Ectodermal cell (in vitro differentiated cells): Measurements from ENCODE around the gene SYNPO2.

ENCODE experiments used
- H3K27ac ChIP-seq: 2 replicates; pipeline ENCODE4 v1.7.0; 2013; ENCODE audit warnings: mild to moderate bottlenecking, low read depth, low read length; ENCODE audit not compliant: insufficient read depth, poor library complexity, severe bottlenecking
- H3K27me3 ChIP-seq: 2 replicates; pipeline ENCODE4 v1.7.0; 2013; ENCODE audit warnings: mild to moderate bottlenecking, low read length; ENCODE audit not compliant: insufficient read depth, control insufficient read depth, poor library complexity, severe bottlenecking
- H3K36me3 ChIP-seq: one replicate; pipeline ENCODE4 v1.7.0; 2013; ENCODE audit warnings: low read length; ENCODE audit not compliant: control insufficient read depth, insufficient read depth
- H3K4me1 ChIP-seq: one replicate; pipeline ENCODE4 v1.7.0; 2013; ENCODE audit warnings: low read length; ENCODE audit not compliant: control insufficient read depth, insufficient read depth
- H3K4me3 ChIP-seq: 2 replicates; pipeline ENCODE4 v1.7.0; 2013; ENCODE audit warnings: low read depth, low read length, control low read depth; ENCODE audit not compliant: insufficient read depth
- H3K9me3 ChIP-seq: 2 replicates; pipeline ENCODE4 v1.7.0; 2013; ENCODE audit warnings: mild to moderate bottlenecking, low read length, moderate library complexity; ENCODE audit not compliant: control insufficient read depth
- WGBS, 2 experiments: methylation state at CpG; one replicate each; pipeline ENCODE4 v1.1.7; 2013; ENCODE audit warnings: missing lambda C conversion rate in 2 of 2; 5-methylcytosine and 5-hydroxymethylcytosine counted together

SYNPO2 gene

GRCh38 chr4:118881512-118882146, 7.0 kb upstream of the SYNPO2 start:
- WGBS, 2 experiments, result 81% methylated on average over 12 of the region's 12 CpGs
- no peak overlapping the region for H3K27ac ChIP-seq
- no peaks in the 10 kb centered on the region for H3K4me1 ChIP-seq
- no peaks in the 10 kb centered on the region for H3K9me3 ChIP-seq
- no peaks in the 10 kb centered on the region for H3K27me3 ChIP-seq
- H3K36me3 ChIP-seq, result no peaks in the 10 kb centered on the region
- no peak overlapping the region for H3K4me3 ChIP-seq

GRCh38 chr4:118883861-118884260, 4.8 kb upstream of the SYNPO2 start:
- no peaks in the 10 kb centered on the region for H3K4me1 ChIP-seq
- no peak overlapping the region for H3K4me3 ChIP-seq
- H3K27ac ChIP-seq, result no peak overlapping the region
- H3K9me3 ChIP-seq, result no peaks in the 10 kb centered on the region
- H3K36me3 ChIP-seq, result no peaks in the 10 kb centered on the region
- peaks cover 12% of the 10 kb centered on the region for H3K27me3 ChIP-seq
- 90 to 100% methylated on average over 1 of the region's 1 CpG for WGBS, 2 experiments

GRCh38 chr4:118884716-118885115, 3.9 kb upstream of the SYNPO2 start:
- Histone ChIP-seq H3K9me3 (no peaks in the 10 kb centered on the region), H3K27ac (no peak overlapping the region), H3K4me3 (no peak overlapping the region), H3K36me3 (no peaks in the 10 kb centered on the region), H3K27me3 (peaks cover 19% of the 10 kb centered on the region), H3K4me1 (no peaks in the 10 kb centered on the region)
- 92 to 97% methylated on average over 3 of the region's 3 CpGs for WGBS, 2 experiments

GRCh38 chr4:118889312-118889691, 648 bp downstream of the SYNPO2 start:
- peaks cover 19% of the 10 kb centered on the region for H3K27me3 ChIP-seq
- no peak overlapping the region for H3K4me3 ChIP-seq
- no peak overlapping the region for H3K27ac ChIP-seq
- H3K36me3 ChIP-seq, result no peaks in the 10 kb centered on the region
- 78 to 80% methylated on average over 4 of the region's 4 CpGs for WGBS, 2 experiments
- no peaks in the 10 kb centered on the region for H3K4me1 ChIP-seq
- no peaks in the 10 kb centered on the region for H3K9me3 ChIP-seq

- no peaks in the 10 kb centered on the region for H3K9me3 ChIP-seq
- no peaks in the 10 kb centered on the region for H3K4me1 ChIP-seq
- no peak overlapping the region for H3K27ac ChIP-seq
- no peaks in the 10 kb centered on the region for H3K36me3 ChIP-seq
- peaks cover 5% of the 10 kb centered on the region for H3K27me3 ChIP-seq
- WGBS, 2 experiments, result 91 to 92% methylated on average over 3 of the region's 3 CpGs
- no peak overlapping the region for H3K4me3 ChIP-seq
These were observed 5.4 kb downstream of the SYNPO2 start for GRCh38 chr4:118894034-118894433.

GRCh38 chr4:118898221-118898620, 9.6 kb downstream of the SYNPO2 start:
- H3K4me3 ChIP-seq, result no peak overlapping the region
- H3K36me3 ChIP-seq, result no peaks in the 10 kb centered on the region
- H3K27me3 ChIP-seq, result no peaks in the 10 kb centered on the region
- no peaks in the 10 kb centered on the region for H3K4me1 ChIP-seq
- H3K27ac ChIP-seq, result no peak overlapping the region
- 100% methylated on average over 1 of the region's 2 CpGs for whole genome bisulfite sequencing, 2 experiments
- H3K9me3 ChIP-seq, result no peaks in the 10 kb centered on the region

GRCh38 chr4:118898684-118899138, 10.1 kb downstream of the SYNPO2 start:
- Histone ChIP-seq H3K9me3 (no peaks in the 10 kb centered on the region), H3K27ac (no peak overlapping the region), H3K27me3 (no peaks in the 10 kb centered on the region), H3K4me1 (no peaks in the 10 kb centered on the region), H3K36me3 (no peaks in the 10 kb centered on the region), H3K4me3 (no peak overlapping the region)
- WGBS, 2 experiments, result 85 to 91% methylated on average over 6 of the region's 6 CpGs

GRCh38 chr4:118904418-118904817, 15.8 kb downstream of the SYNPO2 start:
- Histone ChIP-seq H3K4me3 (no peak overlapping the region), H3K27ac (no peak overlapping the region), H3K9me3 (no peaks in the 10 kb centered on the region), H3K27me3 (no peaks in the 10 kb centered on the region), H3K36me3 (no peaks in the 10 kb centered on the region), H3K4me1 (no peaks in the 10 kb centered on the region)
- 88 to 100% methylated on average over 3 of the region's 3 CpGs for WGBS, 2 experiments

GRCh38 chr4:118904935-118905334, 16.3 kb downstream of the SYNPO2 start:
- Histone ChIP-seq H3K4me1 (no peaks in the 10 kb centered on the region), H3K9me3 (no peaks in the 10 kb centered on the region), H3K4me3 (no peak overlapping the region), H3K27ac (no peak overlapping the region), H3K36me3 (no peaks in the 10 kb centered on the region), H3K27me3 (no peaks in the 10 kb centered on the region)
- WGBS, 2 experiments, result 92 to 93% methylated on average over 2 of the region's 2 CpGs

GRCh38 chr4:118905566-118905965, 16.9 kb downstream of the SYNPO2 start:
- WGBS, 2 experiments, result 85 to 88% methylated on average over 4 of the region's 4 CpGs

More at GRCh38 chr4:118905566-118905965, 16.9 kb downstream of the SYNPO2 start:
- Histone ChIP-seq H3K4me1 (no peaks in the 10 kb centered on the region), H3K27me3 (no peaks in the 10 kb centered on the region), H3K36me3 (no peaks in the 10 kb centered on the region), H3K4me3 (no peak overlapping the region), H3K9me3 (no peaks in the 10 kb centered on the region), H3K27ac (no peak overlapping the region)
